Neural cell (in vitro differentiated cells): ENCODE data around the gene CHCHD5.

Source experiments
- EP300 ChIP-seq: fragments of 450-650 bp; conservative IDR thresholded peaks from 2 replicates; pipeline ENCODE4 v1.6.1; 2014; ENCODE audit warnings: antibody characterized with exemption, mild to moderate bottlenecking, moderate library complexity; ENCODE audit not compliant: poor library complexity, severe bottlenecking
- EZH2 ChIP-seq: fragments of 200-600, 300-800 bp; shearing (Covaris generic), sonication (generic); IDR thresholded peaks from 2 replicates; pipeline ENCODE4 v1.6.1; 2014; ENCODE audit warnings: antibody characterized with exemption, low read length, borderline replicate concordance, mild to moderate bottlenecking; ENCODE audit not compliant: insufficient read depth, poor library complexity, severe bottlenecking
- MXI1 ChIP-seq: fragments of 450-650 bp; conservative IDR thresholded peaks from 2 replicates; pipeline ENCODE4 v1.6.1; 2014; ENCODE audit warnings: antibody characterized with exemption, mild to moderate bottlenecking; ENCODE audit not compliant: poor library complexity, severe bottlenecking
- POLR2AphosphoS5 ChIP-seq: IDR thresholded peaks from 2 replicates; pipeline ENCODE4 v1.6.1; 2012
- RAD21 ChIP-seq: fragments of 450-650 bp; conservative IDR thresholded peaks from 2 replicates; pipeline ENCODE4 v1.6.1; 2014; ENCODE audit warnings: antibody characterized with exemption, mild to moderate bottlenecking, moderate library complexity
- REST ChIP-seq: IDR thresholded peaks from 2 replicates; pipeline ENCODE4 v1.6.1; 2012; ENCODE audit warnings: borderline replicate concordance
- TAF1 ChIP-seq: IDR thresholded peaks from 2 replicates; pipeline ENCODE4 v1.6.1; 2012; ENCODE audit warnings: low read depth
- TF ChIP-seq, protein P1 (sequence below): fragments of 450-650 bp; IDR thresholded peaks from 2 replicates; pipeline ENCODE4 v1.5.1; 2014; ENCODE audit warnings: antibody characterized with exemption, mild to moderate bottlenecking, moderate library complexity; ENCODE audit not compliant: poor library complexity, severe bottlenecking

DNA sequence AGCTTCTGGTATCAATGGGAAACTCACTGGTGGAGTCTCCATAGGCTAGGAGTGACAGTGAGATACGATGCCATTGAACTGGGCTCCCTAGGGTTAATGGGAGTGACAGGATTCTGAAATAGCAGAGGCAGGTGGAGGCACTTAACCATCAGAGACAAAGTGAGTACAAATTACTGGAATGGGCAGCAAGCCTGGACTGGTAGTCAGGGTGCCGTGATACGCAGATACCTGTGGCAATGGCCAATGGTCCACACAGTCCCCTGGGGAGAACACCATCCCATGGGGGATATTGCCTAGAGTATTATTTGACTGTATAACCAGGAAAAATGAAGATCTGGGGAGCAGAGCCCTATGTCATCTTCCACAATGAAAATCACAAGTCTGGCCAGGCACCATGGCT lies 17.3 kb downstream of the CHCHD5 start:
- TF ChIP-seq, protein P1, sequence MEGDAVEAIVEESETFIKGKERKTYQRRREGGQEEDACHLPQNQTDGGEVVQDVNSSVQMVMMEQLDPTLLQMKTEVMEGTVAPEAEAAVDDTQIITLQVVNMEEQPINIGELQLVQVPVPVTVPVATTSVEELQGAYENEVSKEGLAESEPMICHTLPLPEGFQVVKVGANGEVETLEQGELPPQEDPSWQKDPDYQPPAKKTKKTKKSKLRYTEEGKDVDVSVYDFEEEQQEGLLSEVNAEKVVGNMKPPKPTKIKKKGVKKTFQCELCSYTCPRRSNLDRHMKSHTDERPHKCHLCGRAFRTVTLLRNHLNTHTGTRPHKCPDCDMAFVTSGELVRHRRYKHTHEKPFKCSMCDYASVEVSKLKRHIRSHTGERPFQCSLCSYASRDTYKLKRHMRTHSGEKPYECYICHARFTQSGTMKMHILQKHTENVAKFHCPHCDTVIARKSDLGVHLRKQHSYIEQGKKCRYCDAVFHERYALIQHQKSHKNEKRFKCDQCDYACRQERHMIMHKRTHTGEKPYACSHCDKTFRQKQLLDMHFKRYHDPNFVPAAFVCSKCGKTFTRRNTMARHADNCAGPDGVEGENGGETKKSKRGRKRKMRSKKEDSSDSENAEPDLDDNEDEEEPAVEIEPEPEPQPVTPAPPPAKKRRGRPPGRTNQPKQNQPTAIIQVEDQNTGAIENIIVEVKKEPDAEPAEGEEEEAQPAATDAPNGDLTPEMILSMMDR: no peak
- TF ChIP-seq POLR2AphosphoS5 (no peak), EZH2 (no peak), MXI1 (no peak), REST (no peak), EP300 (no peak), TAF1 (no peak), RAD21 (no peak)
